ENCODE measurements around the gene MFN2. TPM values are rescaled to one million over a fixed set of nuclear protein-coding genes. Genes with fewer than 3 reads are reported as not detected.

Gene MFN2
- total and polyA plus RNA-seq, 2 donors, result 26.6 to 88.6 TPM

- no peak overlapping the region for H3K27ac ChIP-seq (ENCODE audit: low read depth)
- no peak overlapping the region for H3K4me3 ChIP-seq (ENCODE audit: low read depth, low read length)
- H3K4me1 ChIP-seq (ENCODE audit: insufficient read depth), result no peaks in the 10 kb centered on the region
- no peak for DNase-seq (ENCODE audit: extremely low spot score)
- peaks cover 7% of the 10 kb centered on the region for H3K36me3 ChIP-seq (ENCODE audit: insufficient read depth)
- WGBS, result 90% methylated on average over 4 of the region's 4 CpGs
Measured at GRCh38 chr1:12011998-12012397, 31.8 kb downstream of the MFN2 start.

GRCh38 chr1:12012560-12013316 lies 32.5 kb downstream of the MFN2 start:
- no peak overlapping the region for H3K4me3 ChIP-seq (ENCODE audit: low read depth, low read length)
- H3K27ac ChIP-seq (ENCODE audit: low read depth), result no peak overlapping the region
- WGBS, result 91% methylated on average over 8 of the region's 8 CpGs
- no peaks in the 10 kb centered on the region for H3K4me1 ChIP-seq (ENCODE audit: insufficient read depth)
- DNase-seq (ENCODE audit: extremely low spot score), result no peak
- H3K36me3 ChIP-seq (ENCODE audit: insufficient read depth), result peaks cover 7% of the 10 kb centered on the region

DNA sequence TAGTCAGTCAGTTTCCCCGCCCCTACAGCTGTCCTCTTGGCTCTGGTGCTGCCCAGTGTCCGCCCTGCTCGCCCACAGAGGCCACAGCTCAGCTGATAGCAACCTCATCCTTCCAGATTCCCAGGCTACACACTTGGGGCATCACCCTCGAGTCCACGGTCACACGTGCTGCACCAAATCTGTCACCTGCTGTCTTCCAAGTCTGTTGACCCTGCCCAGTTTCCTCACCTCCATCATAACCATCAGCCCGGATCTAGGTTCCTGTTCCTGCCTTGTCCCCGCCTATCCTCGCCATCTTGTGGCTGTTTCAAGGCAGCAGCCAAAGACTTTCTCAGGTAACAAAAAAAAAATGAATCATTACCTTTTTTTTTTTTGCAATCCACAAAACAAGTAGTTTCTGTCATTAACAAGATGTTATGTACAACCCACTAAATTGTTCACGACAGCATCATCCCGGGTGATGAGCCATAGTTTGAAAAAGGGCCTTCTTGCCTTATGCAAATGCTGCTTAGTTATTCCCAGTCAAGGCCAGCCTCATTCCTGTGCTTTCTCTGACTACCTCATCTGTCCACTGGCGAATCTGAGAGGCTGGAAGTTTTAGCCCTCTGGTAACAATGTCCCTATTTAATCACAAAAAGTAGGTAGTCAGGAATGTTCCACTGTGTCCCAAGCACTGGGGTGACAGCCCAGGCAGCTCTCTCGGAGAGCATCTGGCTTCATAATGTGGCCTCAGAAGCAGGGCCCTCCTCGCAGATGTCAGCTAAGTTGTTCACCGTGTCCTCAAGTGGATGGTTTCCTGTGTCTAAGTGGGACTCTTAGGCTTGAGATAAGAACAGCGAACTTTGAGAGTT lies 34.1 kb downstream of the MFN2 start:
- no peak overlapping the region for H3K27ac ChIP-seq (ENCODE audit: low read depth)
- peaks cover 7% of the 10 kb centered on the region for H3K36me3 ChIP-seq (ENCODE audit: insufficient read depth)
- no peak overlapping the region for H3K4me3 ChIP-seq (ENCODE audit: low read depth, low read length)
- H3K4me1 ChIP-seq (ENCODE audit: insufficient read depth), result no peaks in the 10 kb centered on the region
- no peak for DNase-seq (ENCODE audit: extremely low spot score)
- WGBS, result 77% methylated on average over 16 of the region's 16 CpGs

DNA sequence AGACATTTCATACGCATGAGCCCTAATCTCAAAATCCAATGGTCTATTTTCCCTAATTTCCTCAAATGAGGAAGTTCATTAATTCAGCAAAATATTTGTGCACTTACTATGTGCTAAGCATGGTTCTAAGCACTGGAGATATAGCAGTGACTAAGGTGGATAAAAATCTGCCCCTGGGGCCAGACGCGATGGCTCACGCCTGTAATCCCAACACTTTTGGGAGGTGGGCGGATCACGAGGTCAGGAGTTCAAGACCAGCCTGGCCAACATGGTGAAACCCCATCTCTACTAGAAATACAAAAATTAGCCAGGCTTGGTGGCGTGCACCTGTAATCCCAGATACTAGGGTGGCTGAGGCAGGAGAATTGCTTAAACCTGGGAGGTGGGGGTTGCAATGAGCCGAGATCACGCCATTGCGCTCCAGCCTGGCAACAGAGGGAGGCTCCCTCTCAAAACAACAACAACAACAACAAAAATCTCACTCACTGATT lies 34.8 kb downstream of the MFN2 start:
- no peak overlapping the region for H3K4me3 ChIP-seq (ENCODE audit: low read depth, low read length)
- no peak for DNase-seq (ENCODE audit: extremely low spot score)
- no peak overlapping the region for H3K27ac ChIP-seq (ENCODE audit: low read depth)
- no peaks in the 10 kb centered on the region for H3K4me1 ChIP-seq (ENCODE audit: insufficient read depth)
- WGBS, result 89% methylated on average over 10 of the region's 10 CpGs
- peaks cover 7% of the 10 kb centered on the region for H3K36me3 ChIP-seq (ENCODE audit: insufficient read depth)

DNA sequence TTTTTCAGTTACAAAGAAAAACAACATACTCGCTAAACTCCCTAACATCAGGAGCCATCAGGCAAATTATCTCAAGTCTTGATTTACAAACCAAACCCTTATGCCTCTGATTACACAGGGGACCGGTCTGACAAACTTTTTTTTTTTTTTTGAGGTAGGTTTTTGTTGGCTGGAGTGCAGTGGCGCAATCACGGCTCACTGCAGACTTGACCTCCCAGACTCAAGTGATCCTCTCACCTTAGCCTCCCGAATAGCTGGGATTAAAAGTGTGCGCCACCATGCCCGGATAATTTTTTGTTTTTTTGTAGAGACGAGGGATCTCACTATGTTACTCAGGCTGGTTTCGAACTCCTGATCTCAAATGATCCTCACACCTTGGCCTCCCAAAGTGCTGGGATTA lies 35.3 kb downstream of the MFN2 start:
- 92% methylated on average over 9 of the region's 9 CpGs for WGBS
- DNase-seq (ENCODE audit: extremely low spot score), result no peak

DNA sequence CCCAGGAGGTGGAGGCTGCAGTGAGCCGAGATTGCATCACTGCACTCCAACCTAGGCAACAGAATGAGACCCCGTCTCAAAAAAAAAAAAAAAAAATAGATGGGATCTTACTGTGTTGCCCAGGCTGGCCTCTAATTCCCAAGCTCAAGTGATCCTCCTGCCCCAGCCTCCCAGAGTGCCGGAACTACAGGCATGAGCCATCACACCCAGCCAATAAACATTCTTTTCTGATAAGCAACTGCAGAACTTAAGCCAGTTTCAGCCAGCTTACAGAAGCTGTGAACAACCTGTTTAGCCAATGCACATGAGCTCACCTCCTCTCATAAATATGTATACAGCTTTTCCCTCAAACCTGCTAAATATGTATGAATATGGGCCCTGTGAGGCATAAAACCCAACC lies 35.9 kb downstream of the MFN2 start:
- Histone ChIP-seq H3K36me3 (ENCODE audit: insufficient read depth) (peaks cover 5% of the 10 kb centered on the region), H3K4me3 (ENCODE audit: low read depth, low read length) (no peak overlapping the region), H3K4me1 (ENCODE audit: insufficient read depth) (no peaks in the 10 kb centered on the region), H3K27ac (ENCODE audit: low read depth) (no peak overlapping the region)
- 95% methylated on average over 3 of the region's 3 CpGs for WGBS
- DNase-seq (ENCODE audit: extremely low spot score), result no peak

More for the DNA sequence above, 35.3 kb downstream of the MFN2 start:
- H3K4me3 ChIP-seq (ENCODE audit: low read depth, low read length), result no peak overlapping the region
- no peak overlapping the region for H3K27ac ChIP-seq (ENCODE audit: low read depth)
- peaks cover 5% of the 10 kb centered on the region for H3K36me3 ChIP-seq (ENCODE audit: insufficient read depth)
- H3K4me1 ChIP-seq (ENCODE audit: insufficient read depth), result no peaks in the 10 kb centered on the region

GRCh38 chr1:12019858-12020509 lies 39.7 kb downstream of the MFN2 start:
- DNase-seq (ENCODE audit: extremely low spot score), result no peak
- WGBS, result 11% methylated on average over 12 of the region's 12 CpGs
- H3K4me1 ChIP-seq (ENCODE audit: insufficient read depth), result no peaks in the 10 kb centered on the region
- no peak overlapping the region for H3K27ac ChIP-seq (ENCODE audit: low read depth)
- H3K4me3 ChIP-seq (ENCODE audit: low read depth, low read length), result peak overlapping the region; percentile 78
- H3K36me3 ChIP-seq (ENCODE audit: insufficient read depth), result no peaks in the 10 kb centered on the region

DNA sequence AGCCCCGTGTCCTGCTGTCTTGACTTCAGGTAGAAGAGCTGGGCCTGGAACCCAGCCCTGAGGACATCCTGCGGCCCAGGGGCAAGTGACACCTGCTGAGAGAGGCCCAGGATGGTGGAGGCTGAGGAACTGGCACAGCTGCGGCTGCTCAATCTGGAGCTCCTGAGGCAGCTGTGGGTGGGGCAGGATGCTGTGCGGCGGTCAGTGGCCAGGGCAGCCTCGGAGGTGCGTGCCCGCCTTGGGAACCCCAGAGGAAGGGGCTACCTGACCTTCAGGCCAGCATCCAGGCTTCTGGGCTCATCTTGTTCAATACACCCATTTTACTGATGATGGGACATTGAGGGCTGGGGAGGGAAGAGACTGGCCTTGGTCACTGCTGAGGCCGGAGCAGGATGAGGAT lies 41.4 kb downstream of the MFN2 start:
- no peak overlapping the region for H3K27ac ChIP-seq (ENCODE audit: low read depth)
- no peaks in the 10 kb centered on the region for H3K36me3 ChIP-seq (ENCODE audit: insufficient read depth)
- WGBS, result 92% methylated on average over 9 of the region's 9 CpGs
- no peak for DNase-seq (ENCODE audit: extremely low spot score)
- H3K4me1 ChIP-seq (ENCODE audit: insufficient read depth), result no peaks in the 10 kb centered on the region
- no peak overlapping the region for H3K4me3 ChIP-seq (ENCODE audit: low read depth, low read length)

DNA sequence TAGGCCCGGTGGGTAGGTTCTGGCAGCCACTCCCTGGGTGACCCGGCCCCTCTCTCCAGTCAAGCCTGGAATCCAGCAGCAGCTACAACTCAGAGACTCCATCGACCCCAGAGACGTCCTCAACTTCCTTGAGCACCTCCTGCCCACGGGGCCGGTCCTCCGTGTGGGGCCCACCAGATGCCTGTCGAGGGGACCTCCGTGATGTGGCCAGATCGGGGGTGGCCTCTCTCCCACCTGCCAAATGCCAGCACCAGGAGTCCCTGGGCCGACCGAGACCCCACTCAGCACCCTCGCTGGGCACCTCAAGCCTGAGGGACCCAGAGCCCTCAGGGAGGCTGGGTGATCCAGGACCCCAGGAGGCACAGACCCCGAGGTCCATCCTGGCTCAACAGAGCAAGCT lies 41.8 kb downstream of the MFN2 start:
- Histone ChIP-seq H3K4me1 (ENCODE audit: insufficient read depth) (no peaks in the 10 kb centered on the region), H3K27ac (ENCODE audit: low read depth) (no peak overlapping the region), H3K4me3 (ENCODE audit: low read depth, low read length) (no peak overlapping the region), H3K36me3 (ENCODE audit: insufficient read depth) (no peaks in the 10 kb centered on the region)
- 93% methylated on average over 14 of the region's 14 CpGs for WGBS
- no peak for DNase-seq (ENCODE audit: extremely low spot score)

- 85% methylated on average over 10 of the region's 10 CpGs for WGBS
- H3K36me3 ChIP-seq (ENCODE audit: insufficient read depth), result no peaks in the 10 kb centered on the region
Measured at GRCh38 chr1:12026586-12026985, 46.3 kb downstream of the MFN2 start.

DNA sequence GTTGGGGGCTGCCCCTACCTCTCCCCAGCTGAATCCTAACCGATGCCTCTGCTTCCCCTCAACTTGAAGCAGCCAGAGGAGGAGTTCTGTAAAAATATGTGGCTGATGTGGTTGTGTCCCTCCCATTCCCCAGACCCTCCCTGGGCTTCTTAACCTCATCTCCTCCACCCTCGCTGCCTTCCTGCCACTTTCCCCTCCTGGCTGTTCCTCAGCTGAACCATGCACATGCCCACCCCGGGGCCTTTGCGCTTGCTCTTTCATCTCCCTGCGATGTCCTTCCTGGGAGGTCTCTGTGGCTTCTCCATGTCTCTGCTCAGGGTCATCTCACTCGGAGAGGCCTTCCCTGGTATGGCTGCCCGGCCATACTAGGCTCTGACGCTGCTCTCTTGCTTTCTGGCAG lies 48.0 kb downstream of the MFN2 start:
- no peak overlapping the region for H3K4me3 ChIP-seq (ENCODE audit: low read depth, low read length)
- H3K27ac ChIP-seq (ENCODE audit: low read depth), result no peak overlapping the region
- no peak for DNase-seq (ENCODE audit: extremely low spot score)
- 93% methylated on average over 8 of the region's 8 CpGs for WGBS
- no peaks in the 10 kb centered on the region for H3K36me3 ChIP-seq (ENCODE audit: insufficient read depth)
- no peaks in the 10 kb centered on the region for H3K4me1 ChIP-seq (ENCODE audit: insufficient read depth)

More at GRCh38 chr1:12026586-12026985, 46.3 kb downstream of the MFN2 start:
- Histone ChIP-seq H3K4me3 (ENCODE audit: low read depth, low read length) (no peak overlapping the region), H3K27ac (ENCODE audit: low read depth) (no peak overlapping the region), H3K4me1 (ENCODE audit: insufficient read depth) (no peaks in the 10 kb centered on the region)
- DNase-seq (ENCODE audit: extremely low spot score), result no peak

DNA sequence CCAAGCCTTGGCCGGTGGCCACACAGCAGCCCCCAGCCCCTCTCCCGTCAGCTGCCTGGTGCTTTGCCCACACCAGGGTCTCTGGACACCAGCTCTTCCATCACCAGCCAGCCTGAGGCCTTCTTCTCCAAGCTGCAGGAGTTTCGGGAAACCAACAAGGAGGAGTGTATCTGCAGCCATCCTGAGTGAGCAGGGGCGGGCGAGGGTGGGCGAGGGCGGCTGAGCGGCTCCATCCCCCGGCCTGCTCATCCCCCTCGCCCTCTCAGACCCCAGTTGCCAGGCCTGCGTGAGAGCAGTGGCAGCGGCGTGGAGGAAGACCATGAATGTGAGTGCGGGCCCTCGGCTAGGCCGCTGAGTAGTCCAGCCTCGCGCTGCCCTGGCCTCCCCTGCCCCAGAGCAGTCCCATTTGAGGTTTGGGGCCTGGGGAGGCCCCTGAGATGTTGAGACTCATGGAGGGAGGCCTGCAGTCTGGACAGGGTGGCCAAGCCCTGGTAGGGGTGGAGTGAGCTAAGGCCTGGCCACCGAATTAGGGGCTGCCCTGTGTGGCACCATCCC lies 48.8 kb downstream of the MFN2 start:
- no peak for DNase-seq (ENCODE audit: extremely low spot score)
- Histone ChIP-seq H3K4me1 (ENCODE audit: insufficient read depth) (no peaks in the 10 kb centered on the region), H3K27ac (ENCODE audit: low read depth) (no peak overlapping the region), H3K36me3 (ENCODE audit: insufficient read depth) (no peaks in the 10 kb centered on the region), H3K4me3 (ENCODE audit: low read depth, low read length) (no peak overlapping the region)
- WGBS, result 97% methylated on average over 19 of the region's 19 CpGs

GRCh38 chr1:12029720-12030339 lies 49.6 kb downstream of the MFN2 start:
- no peak overlapping the region for H3K4me3 ChIP-seq (ENCODE audit: low read depth, low read length)
- no peak overlapping the region for H3K27ac ChIP-seq (ENCODE audit: low read depth)
- no peak for DNase-seq (ENCODE audit: extremely low spot score)
- 90% methylated on average over 32 of the region's 32 CpGs for WGBS
- no peaks in the 10 kb centered on the region for H3K4me1 ChIP-seq (ENCODE audit: insufficient read depth)
- H3K36me3 ChIP-seq (ENCODE audit: insufficient read depth), result no peaks in the 10 kb centered on the region

Data from urinary bladder (tissue), 4 donors.